HG03060 (cell line): ENCODE measurements around the gene SPOCK1.

Experiments used
- ATAC-seq: cut with Tn5 transposase; IDR thresholded peaks from one replicate; pipeline ENCODE4 v1.9.1; 2021; ENCODE audit warnings: low read depth, moderate number of reproducible peaks; ENCODE audit not compliant: unreplicated experiment

The SPOCK1 gene

DNA sequence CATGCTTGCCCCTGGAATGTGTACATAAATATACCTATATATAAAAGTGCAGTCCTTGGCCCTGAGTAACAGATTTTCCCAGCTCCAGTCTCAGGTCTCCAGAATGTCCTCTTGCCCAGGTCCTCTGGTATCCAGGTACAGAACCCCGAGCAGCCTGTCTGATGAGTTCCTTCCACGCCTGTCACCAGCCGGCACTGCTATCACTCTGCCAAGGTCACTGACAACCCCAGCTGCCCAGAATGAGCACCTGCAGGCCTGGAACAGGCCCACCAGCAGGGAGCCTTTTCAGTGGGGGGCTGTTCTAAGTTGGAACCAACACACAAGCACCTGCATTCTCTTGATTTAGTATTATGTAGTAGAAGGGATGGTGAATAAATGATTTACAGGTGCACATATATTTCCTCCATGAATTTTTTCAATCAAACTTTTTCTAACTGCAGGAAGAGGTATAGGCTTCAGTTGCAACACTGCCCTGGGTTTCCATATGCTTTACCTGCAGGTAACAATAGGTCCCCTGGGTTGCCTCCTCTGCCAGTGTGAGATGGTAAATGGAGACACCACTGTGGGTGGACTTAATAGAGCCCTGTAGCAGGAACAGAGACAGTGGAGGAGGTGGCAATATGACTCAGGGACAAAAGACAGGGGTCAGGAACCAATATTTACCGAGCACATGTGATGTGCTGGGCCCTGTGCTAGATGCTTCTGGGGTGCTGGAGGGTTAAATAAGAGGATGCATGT, 291.9 kb downstream of the SPOCK1 start:
- no peak for ATAC-seq

DNA sequence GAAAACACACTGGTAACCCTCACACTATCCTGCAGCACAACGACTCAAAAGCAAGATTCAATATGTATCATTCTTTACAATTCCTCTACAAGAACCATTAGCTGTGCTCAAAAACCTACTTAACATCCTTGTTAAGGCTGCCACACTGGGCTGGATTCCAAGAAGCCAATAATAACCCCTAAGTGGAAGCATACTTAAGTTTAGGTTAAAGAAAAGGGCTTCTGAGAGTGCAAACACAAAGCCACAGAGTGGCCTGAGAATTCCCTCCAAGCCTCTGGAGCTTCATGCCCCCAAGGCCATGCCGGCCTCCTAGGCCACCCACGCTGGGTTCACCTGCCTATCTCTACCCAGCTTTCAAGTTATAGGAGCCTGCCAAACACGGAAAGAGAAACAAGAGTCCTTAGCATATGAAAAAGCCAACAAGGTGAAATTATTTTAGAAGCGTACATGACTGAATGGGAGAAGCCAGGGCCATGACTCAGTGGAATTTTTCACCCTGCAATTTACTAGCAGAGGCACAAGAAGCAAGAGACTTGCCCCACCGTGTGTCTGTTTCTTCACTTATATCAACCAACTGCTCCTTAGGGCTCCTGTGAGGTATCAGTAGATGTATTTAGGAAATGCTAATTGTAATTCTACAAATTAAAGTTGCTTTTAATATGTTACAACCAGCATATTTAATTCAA, 293.0 kb downstream of the SPOCK1 start:
- no peak for ATAC-seq

DNA sequence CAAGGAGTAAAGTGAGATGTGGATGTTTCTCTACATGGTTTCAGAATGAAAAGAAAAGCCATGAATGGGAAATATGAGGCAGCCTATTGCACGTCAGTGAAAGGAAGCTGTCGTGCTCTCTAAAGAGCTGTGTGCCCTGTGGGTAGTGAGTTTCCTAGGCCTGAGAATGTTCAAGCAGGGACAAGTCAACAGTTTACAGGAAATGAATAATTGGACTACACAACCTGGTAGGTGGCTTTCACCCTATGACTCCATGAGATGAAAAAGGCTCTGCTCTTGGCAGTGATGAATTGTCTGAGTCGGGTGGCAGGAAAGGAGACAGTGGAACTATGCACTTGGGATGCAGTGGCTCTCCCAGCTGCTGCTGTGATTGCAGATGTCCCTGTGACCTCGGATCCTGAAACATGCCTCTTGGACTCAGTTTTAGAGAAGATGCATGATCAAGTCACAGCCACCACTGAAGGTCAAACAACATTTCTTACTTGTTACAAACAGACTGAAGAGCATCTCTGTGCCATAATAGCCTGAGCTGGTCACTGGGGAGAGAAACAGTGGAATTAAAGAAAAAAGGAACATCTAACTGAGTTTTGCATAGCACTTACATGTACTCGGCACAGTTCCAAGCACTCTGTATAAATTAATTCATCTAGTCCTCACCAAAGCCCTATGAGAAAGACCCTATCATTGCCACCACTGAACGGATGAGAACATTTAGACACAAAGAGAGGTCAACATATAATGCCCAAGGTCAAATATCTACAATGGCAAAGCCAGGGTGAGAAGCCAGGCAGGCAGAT, 293.7 kb downstream of the SPOCK1 start:
- no peak for ATAC-seq

DNA sequence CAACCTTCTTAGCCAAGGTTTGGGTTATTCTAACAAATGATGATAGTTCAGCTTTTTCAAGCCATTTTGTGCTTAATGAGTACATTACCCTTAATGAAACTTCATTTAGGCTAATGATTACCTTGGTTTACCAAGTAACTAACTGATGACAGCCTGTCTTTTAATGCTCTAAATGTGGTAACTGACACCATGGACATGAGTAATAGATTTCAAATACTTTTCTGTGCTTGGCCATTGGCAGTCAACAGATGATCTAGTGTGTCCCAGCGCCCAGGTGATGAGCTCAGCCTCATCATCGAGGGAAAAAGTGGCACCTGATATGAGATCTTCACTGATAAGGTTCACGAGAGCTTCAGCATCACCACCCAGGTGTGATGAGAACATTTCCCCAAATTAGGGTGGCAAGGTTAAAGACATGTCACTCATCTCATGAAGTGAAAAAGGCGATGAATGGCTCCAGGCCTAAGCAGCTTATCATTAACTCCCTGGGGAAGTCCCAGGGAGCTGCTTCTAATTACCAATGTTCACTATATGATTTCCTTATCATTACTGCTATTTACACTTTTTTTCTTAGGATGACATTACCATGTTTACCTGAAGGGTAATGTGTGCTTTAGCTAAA, 296.0 kb downstream of the SPOCK1 start:
- no peak for ATAC-seq

DNA sequence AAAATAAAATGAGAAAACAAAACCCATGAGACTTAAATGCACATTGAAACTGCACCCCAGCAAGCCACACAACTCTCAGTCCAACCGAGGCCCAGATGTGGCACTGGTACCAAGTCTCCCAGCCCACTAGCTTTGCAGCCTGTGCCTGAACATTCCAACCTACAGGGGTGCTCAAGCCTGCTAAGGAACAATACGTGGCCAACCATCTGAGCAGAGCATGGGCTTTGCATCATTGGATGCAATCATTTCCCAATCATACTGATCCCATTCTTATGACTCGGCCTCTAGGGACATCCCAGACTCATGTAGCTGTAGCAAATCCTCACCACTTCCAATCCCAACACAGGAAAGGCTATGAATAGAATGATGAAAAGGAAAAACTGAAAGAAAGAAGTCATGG, 297.2 kb downstream of the SPOCK1 start:
- no peak for ATAC-seq

DNA sequence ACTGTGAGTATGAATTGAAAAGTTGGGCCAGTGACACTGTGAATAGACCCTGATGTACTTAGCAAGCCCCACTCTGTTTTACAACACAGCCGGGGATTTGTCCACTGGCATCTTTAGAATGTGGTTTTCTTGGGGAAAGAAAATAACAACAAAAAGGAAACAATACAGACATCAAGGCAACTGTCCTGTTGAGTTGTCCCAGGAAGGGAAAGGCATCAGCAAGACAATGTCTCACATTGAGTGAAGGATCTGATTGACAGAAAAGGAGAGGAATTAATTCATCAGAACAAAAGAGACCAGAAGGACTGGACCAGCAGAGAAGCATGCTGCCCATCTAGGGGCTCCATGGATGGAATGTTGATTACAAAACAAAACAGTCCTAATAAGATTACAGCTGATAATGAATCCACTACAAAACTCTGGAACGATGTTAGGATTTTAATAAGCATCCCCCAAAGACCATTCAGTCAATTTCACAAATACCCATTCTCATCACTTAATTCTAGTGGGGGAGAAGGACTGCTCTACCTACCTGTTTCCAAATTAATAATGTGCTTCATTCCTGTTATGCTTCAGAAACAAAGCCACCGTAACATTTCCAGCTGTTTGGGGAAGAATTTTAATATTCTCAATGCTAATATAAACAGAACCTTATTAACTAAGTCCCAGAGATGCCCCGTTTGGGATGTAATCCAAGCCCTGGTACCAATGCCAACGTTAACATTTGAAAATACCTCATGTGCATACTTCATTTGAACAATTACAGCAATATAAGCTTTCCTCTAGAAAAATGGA, 298.0 kb downstream of the SPOCK1 start:
- no peak for ATAC-seq

DNA sequence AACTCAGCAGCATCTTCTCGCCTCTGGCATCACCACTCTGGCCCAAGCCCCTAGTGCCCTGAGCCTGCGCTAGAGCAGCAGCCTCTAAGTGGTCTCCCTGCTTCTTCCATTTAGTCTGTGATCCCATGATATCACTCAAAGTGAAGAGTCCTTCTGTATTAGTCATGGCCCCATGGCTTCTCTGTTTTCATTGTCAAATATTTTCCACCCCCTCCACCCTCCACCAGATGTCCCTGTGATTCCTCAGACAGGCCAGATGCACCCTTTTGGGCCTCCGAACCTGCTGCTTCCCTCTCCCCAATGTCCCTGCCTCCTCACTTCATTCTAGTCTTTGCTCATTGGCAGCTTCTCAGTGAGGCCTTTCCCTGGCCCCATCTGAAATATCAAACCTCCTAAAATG, 299.2 kb downstream of the SPOCK1 start:
- ATAC-seq = no peak

DNA sequence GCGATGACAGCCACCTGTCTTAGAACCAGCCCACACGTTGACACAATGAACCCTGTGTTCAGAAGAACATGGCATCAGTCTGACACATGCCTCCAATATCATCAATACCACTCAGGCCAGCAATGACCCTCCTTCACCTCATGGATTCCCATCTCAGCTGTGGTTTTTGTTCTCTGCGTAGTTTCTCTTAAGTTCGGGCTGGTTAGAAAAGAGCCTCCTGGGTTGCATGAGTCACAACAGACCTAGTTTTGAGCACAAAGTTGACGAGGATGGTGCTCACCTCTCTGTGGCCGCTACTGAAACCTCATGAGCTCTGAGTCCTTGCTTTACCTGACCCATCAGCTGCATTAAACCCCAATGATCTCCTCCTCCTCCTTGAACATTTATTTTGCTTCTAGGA, 299.9 kb downstream of the SPOCK1 start:
- no peak for ATAC-seq

DNA sequence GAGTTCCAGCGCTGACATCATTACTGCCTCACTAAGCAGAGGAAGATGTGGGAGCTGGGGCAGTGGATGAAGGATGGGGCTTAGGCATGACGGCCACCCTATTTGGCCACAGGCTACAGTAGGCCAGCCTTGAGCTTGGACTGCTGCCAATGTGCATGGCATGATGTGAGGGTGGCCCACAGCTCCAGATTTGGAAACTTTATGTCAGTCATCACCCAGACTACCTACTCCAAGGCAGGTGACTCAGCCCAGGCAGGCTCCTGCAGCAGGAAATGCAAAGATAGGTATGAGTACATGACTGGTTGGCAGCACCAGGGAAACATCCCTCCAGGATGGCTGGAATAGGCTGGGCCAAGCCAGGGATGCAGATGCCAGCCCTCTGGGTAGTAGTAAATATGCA, 303.6 kb downstream of the SPOCK1 start:
- no peak for ATAC-seq

DNA sequence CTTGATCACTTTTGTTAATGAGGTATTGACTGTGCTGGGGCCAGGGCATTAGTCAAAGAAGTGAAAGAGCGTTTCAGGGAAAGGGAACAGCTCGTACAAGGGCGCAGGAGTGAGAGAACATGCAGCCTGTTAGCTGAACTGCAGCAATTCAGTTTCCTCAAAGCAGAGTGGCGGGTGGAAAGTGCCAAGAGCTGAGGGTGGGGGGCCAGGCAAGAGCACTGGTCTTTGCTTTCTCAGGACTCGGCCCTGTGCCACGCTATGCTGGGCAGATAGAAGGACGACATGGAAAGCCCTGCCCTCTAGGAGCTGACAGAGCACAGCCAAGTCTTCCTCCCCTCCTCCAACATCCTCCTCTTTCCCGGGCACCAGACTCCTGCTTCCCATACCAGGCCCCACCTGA, 304.8 kb downstream of the SPOCK1 start:
- no peak for ATAC-seq

DNA sequence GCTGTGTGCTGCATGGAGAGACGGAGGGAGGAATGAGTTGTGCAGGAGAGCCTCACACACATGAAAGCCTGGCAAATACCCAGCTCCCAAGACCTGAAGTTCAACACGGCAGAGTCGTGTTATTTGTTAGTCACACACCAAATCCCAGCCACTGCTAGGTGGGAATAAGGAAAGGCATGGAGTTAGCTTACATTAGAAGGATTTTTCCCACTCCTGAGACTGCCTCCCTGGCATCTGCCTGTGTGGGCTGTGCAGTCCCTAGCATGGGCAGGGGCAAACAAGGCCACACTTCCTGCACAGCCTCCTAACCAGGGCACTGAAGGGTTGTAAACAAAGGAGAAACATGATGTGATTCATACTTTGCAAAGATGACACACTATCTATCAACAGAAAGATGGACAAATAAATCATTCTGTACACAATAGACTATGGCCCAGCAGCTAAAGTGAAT, 306.8 kb downstream of the SPOCK1 start:
- ATAC-seq = no peak

DNA sequence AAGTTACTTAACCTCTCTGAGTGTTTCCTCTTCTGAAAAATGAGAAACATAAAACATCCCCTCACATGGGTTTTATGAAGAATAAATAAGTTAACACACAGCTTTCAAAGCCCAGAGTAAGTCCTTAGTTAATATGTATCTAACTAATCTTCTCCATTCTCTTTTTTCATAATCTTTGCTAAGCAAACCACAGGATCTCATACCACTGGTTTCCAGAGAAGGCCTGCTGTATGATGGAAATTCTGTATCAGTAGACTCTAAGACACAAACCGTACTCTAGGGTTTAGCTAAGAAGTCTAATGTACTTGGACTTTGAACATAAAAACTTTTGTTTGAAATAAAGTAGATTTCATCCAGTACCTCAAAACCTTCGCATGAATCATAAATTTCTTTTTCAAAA, 307.9 kb downstream of the SPOCK1 start:
- ATAC-seq = no peak

DNA sequence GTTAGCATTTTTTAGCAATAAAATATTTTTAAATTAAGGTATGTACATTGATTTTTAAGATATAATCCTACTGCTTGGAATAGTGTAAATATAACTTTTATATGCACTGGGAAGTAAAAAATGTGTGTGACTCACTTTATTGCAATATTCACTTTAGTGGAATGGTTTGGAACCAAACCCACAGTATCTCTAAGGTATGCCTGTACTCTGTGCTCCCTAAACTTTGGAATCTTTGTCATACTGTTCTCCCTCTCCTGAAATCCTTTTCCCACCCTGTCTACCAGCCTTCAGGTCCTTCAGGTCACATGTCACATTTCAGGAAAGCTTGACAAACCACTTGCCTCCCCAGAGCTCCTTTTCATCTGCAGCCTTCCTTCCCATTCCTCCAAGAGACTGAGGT, 308.7 kb downstream of the SPOCK1 start:
- no peak for ATAC-seq

DNA sequence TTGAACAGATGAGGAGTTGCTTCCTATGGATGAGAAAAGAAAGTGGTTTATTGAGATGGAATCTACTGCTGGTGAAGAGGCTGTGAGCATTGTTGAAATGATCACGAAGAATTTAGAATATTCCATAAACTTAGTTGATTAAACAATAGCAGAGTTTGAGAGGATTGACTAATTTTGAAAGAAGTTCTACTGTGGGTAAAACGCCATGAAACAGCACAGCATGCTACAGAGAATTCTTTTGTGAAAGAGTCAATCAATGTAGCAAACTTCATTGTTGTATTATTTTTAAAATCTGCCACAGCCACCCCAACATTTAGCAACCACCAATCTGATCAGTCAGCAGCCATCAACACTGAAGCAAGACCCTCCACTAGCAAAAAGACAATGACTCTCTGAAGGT, 309.1 kb downstream of the SPOCK1 start:
- ATAC-seq = no peak

DNA sequence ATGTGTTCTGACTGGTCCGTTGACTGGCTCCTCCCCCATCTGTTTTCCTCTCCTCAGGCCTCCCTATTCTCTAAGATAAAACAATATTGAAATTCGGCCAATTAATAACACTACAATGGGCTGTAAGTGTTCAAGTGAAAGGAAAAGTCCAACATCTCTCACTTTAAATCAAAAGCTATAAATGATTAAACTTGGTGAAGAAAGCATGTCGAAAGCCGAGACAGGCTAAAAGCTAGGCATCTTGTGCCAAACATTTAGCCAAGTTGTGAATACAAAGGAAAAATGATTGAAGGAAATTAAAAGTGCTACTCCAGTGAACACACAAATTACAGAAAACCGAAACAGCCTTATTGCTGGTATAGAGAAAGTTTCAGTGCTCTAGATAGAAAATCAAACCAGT, 310.6 kb downstream of the SPOCK1 start:
- no peak for ATAC-seq

DNA sequence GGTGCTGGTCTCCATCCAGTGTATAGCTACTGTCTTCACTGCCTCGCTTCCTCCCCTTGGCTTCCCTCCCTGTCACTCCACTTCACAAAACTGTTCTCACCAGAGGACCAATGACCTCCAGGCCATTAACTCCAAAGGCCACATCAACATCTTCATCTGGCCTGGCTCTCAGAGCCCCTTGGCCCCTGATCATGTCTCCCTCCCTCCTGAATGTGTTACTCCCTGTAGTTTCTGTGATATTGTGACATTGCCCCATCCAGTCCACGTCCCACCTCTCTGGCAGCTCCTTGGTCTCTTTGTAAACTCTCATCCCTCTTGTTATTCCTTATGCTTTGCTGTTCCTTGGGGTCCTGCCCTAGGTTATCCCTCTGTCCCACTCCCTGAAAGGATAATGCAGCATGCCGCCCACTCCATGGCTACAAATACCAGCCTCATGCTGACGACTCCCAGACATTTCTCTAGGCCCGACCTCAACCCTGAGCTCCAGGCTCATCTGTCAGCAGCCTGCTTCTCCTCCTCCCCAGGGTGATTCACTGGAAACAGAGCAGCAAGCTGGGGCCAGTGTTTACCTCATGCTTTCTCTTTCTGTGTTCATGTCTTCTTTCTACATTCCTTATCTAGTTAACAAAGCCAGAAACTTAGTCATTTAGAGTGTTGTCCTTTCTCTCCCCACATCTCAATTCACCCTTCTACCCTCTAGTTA, 312.2 kb downstream of the SPOCK1 start:
- no peak for ATAC-seq

DNA sequence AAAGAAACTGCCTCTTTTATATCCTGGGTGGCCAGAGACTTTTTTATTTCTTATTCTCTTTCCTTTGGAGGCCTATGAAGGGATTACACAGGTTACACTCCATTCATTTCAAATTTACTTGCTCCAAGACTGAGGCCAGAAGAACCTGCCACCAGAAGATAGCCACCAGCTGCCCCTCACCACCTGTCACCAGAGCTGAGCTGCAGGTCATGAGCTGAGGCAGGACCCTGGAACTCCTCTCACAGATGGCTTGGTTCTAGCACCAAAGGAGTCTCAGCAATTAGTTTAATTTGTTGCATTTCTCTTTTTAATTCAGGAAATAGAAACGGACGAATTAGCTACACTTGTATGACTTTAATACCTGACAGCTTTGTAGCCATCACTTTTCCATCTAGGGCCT, 313.9 kb downstream of the SPOCK1 start:
- no peak for ATAC-seq

DNA sequence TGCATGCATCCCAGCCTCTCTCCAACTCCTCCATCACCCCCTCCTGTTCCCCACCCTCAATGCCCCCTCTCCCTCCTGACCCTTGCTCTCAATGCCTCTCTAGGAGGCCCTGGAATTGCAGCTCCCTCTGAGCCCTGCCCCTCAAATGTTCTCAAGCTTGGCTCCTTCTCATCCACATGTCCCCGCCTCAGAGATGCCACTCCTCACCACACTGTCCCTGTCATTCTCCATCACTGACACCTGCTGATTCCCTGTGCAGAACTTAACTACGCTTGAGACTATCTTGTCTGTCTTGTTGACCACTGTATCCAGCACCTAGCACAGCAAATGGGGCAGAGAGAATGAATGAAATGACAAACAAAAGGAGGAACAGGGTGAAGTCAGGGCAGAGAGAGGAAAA, 314.4 kb downstream of the SPOCK1 start:
- ATAC-seq = no peak

DNA sequence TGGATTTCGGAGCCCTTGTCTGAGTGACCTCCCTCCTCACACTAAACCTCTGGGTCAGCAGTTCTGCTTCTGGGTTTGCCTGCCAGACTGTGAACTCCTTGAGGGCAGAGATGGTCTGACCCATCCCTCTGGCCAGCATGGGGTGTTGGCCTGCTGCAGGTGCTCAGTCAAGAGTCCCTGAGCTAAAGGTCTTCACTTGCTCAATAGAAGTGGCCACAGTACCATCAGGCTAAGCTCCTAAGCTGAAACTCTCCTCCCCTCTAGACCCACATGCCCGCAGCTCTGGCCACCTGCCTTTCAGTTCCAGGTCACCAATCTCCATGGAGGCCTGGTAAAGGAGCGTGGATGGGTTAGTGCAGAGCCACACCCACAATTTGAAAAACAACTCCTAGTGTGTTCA, 316.6 kb downstream of the SPOCK1 start:
- no peak for ATAC-seq

DNA sequence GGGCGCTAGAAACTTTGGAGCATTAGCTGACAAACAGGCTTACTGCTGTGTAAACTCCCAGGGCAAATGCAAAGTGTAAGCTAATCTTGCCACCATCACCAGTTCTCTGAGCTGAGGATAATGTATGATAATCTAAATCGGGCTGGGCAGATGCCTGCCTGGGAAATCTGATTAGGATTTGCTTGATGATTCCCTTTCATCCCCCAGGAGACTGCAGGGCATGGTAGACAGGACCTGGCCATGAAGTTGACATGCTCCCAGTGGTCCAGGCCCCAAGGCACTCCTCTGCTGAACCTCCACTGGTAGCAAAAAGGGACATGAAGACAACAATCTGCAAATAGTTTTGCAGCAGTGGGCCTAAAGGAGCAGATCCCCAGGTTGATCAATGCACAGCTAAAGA, 317.5 kb downstream of the SPOCK1 start:
- no peak for ATAC-seq
